Endometrial microvascular endothelial cells (primary cell): ENCODE results near the gene PACC1. TPM values are rescaled to one million over a fixed set of nuclear protein-coding genes. Genes with fewer than 3 reads are reported as not detected.
"Not testable (repeated sequence)": the region's sequence is repeated elsewhere in the genome, so short reads cannot be mapped to it uniquely, and the experiment has no call there.

Experiments used
- in situ Hi-C: cut with HindIII; loops from 2 replicates; pipeline ENCODE4 v1.10.0; 2017; ENCODE audit warnings: low sequenced_read_pairs, low pct_unique_long_range_greater_than_20kb; ENCODE audit errors: inconsistent ontology term
- total RNA-seq: library from RNA; depleted of rRNA; stranded (reverse); fragments of >200 nt; gene quantifications from one replicate; pipeline ENCODE4 v1.2.3, GENCODE V29; 2015; ENCODE audit errors: inconsistent ontology term

PACC1 gene
- total RNA-seq, 1 donor from 2014 or later, result 20.0 TPM

DNA sequence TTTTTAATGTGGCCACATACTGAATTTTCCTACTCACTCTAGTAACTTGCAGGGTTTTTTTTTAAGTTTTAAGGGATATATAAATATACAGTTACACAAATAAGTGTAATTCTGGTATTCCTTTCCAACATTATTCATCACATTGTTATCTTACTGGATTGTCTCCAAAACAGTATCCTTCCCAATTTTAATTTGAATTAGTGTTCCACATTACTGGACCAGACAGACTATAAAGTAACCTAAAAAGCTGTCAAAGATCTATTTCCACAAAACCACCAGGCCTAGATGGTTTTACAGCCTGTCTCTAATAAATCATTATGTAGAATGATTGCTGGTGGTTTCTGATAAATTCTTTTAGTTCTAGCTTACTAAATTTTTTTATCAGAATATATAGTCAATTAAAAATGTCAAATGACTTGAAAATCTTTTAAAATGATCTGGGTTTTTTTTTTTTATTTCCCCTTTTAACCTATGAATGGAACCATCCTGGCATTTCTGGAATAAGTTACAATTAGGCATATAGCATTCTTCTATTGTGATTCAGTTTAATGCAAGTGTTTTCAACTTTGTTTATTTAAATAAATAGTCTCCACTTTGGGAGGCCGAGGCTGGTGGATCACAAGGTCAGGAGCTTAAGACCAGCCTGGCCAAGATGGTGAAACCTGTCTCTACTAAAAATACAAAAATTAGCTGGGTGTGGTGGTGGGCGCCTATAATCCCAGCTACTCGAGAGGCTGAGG is 59.3 kb downstream of the PACC1 start:
- in situ Hi-C loops, result no loop called here

GRCh38 chr1:212354464-212354863 is 60.2 kb downstream of the PACC1 start:
- in situ Hi-C loops, result no loop called here

DNA sequence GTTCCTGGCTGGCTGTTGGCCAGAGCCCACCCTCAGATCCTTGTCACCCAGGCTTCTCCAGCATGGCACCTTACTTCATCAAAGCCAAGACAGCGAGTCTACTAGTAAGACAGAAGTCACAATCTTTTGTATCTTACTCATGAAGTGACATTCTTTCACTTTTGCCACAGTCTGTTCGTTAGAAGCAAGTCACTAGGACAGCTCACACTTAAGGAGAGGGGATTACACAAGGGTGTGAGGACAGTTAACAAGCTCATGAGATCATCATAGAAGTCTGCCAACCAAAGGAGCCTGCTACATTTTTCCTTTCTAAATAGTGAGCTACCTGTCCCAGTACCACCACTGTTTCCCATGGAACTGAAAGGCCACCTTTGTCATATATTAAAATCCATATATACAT is 61.5 kb downstream of the PACC1 start:
- in situ Hi-C loops, result no loop called here

GRCh38 chr1:212351588-212352362 is 62.9 kb downstream of the PACC1 start:
- in situ Hi-C loops, result no loop called here

GRCh38 chr1:212346601-212347000 is 68.1 kb downstream of the PACC1 start:
- in situ Hi-C loops, result no loop called here

- in situ Hi-C loops, result no loop called here
Observed at GRCh38 chr1:212344905-212345304, 69.8 kb downstream of the PACC1 start.

DNA sequence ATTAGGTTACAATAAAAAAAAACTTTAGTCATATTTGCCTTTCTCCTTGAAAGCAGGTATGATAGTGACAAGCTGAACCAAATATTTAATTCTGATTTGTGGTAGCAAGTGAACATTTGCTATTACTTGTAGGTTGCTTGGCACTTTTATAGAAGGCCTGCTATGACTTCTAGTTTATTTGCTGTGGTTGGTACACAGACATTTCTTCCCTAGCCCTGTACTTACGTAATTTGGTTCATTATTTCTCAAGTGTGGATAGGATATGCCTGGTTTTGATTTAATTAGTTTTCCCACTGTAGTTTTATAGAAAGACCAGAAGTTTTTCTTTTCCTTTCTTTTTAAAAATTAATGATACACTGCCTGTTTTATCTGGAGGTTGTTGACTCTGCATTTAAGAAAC is 73.6 kb downstream of the PACC1 start:
- in situ Hi-C loops, result no loop called here

GRCh38 chr1:212329105-212329504 is 85.6 kb downstream of the PACC1 start:
- in situ Hi-C loops, result no loop called here

- in situ Hi-C loops, result no loop called here
Observed at GRCh38 chr1:212328248-212328647, 86.4 kb downstream of the PACC1 start.

- in situ Hi-C loops, result no loop called here
Observed at GRCh38 chr1:212326541-212326940, 88.1 kb downstream of the PACC1 start.

DNA sequence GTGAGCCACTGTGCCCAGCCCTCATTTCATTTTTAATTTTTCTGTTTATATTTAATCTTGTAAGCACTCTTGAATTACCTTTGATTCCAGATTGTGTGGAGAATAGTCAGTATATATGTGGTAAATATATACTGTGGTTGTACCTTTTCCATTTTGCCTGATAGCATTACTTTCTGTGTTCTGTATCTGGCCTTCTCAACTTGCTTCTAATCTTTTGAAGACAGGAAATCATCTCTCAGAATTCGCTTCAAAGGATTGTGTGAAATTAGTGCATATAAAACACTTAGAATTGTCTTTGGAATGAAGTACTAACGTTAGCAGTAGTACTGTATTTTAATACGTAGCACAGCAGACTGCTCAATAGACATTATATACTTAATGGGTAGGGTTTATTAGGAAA is 91.6 kb downstream of the PACC1 start:
- in situ Hi-C loops, result no loop called here

- in situ Hi-C loops, result not testable (repeated sequence)
Observed at GRCh38 chr1:212321031-212321430, 93.7 kb downstream of the PACC1 start.

DNA sequence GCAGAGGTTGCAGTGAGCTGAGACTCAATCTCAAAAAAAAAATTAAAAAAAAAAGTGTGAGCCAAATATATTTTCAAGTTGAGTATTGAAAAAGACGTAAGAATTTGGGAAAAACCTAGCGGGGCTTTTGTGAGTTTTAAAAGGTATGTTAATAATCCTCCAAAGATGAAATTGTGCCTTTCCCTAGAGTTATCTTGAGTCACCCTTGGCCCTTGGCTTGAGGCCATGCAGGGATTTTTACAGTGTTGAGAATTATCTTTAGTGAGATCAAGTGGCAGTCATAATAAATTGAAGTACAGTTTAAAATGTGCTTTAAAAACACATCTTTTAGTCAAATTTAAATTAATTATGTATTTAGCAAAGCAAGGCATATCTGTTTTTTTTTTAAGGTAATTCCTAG is 96.8 kb downstream of the PACC1 start:
- in situ Hi-C loops, result no loop called here

DNA sequence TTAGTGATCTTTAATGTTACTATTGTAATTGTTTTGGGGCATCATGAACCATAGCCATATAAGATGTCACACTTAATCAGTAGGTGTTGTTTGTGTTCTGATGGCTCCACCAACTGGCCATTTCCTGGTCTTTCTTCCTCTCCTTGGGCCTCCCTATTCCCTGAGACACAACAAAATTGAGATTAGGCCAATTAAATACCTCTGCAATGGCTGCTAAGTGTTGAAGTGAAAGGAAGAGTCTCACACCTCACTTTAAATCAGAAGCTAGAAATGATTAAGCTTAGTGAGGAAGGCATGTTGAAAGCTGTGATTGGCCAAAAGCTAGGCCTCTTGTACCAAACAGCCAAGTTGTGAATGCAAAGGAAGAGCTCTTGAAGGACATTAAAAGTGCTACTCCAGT is 98.8 kb downstream of the PACC1 start:
- in situ Hi-C loops, result no loop called here

DNA sequence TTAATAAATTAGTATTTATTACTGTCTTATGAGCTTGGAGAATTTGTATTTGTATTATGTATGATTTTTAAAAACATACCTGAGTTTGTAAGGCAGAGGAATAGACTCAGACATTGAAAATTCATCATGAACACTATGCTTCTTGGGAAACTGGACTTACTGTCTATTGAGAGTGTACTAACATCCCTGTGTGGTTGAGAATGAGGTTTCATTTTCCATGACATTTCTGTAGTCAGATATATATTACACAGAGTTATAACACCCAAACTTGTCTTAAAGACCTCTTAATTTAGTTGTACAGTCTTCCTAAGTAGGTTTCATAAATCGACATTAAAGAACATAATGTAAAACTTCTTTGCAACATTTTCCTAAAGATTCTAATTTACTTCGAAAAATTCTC is 99.5 kb downstream of the PACC1 start:
- in situ Hi-C loops, result no loop called here

Other genes starting within 250 kb of the PACC1 start
- 29.6 TPM for gene PPP2R5A, start 129.5 kb downstream of the PACC1 start, total RNA-seq
- gene NENF, start 18.0 kb upstream of the PACC1 start, total RNA-seq, result 22.1 TPM
- gene ATF3, start 193.9 kb upstream of the PACC1 start, total RNA-seq, result 2.6 TPM